OCI-LY3 (cell line): ENCODE measurements around the gene CTU2.
A peak's percentile ranks its signal among the peaks of the same experiment; 100 is the strongest.

Experiments used
- H2AFZ ChIP-seq: fragments of 200-600, 300-600 bp; shearing (Covaris generic); 2 replicates; pipeline ENCODE4 v1.6.0; 2014; ENCODE audit warnings: antibody characterized with exemption, low read depth, low read length
- H3K27ac ChIP-seq: fragments of 200-600, 300-600 bp; sonication (generic); 2 replicates; pipeline ENCODE4 v1.5.1; 2014; ENCODE audit warnings: mild to moderate bottlenecking, low read length, moderate library complexity, mixed read lengths
- H3K27me3 ChIP-seq: fragments of 200-600, 300-600 bp; sonication (generic); 2 replicates; pipeline ENCODE4 v1.6.1; 2014; ENCODE audit warnings: low read depth, low read length, mixed read lengths
- H3K36me3 ChIP-seq: fragments of 200-600, 300-600 bp; sonication (generic); replicated peaks from 2 replicates; pipeline ENCODE3; 2014; ENCODE audit warnings: low read depth, low read length, mixed read lengths
- H3K4me1 ChIP-seq: fragments of 300-600, 200-600 bp; sonication (generic); 2 replicates; pipeline ENCODE4 v1.6.1; 2014; ENCODE audit warnings: low read length, mixed read lengths
- H3K4me2 ChIP-seq: fragments of 200-600, 300-600 bp; sonication (generic); 2 replicates; pipeline ENCODE4 v1.6.1; 2014; ENCODE audit warnings: low read length, mixed read lengths
- H3K4me3 ChIP-seq: fragments of 300-600, 200-600 bp; sonication (generic); 2 replicates; pipeline ENCODE4 v1.5.1; 2014; ENCODE audit warnings: antibody characterized with exemption, mild to moderate bottlenecking, low read length, moderate library complexity
- H3K79me2 ChIP-seq: fragments of 300-600, 200-600 bp; shearing (Covaris generic); 2 replicates; pipeline ENCODE4 v1.6.1; 2014; ENCODE audit warnings: mild to moderate bottlenecking, low read length, mixed read lengths
- H3K9ac ChIP-seq: fragments of 300-600, 200-600 bp; shearing (Covaris generic); 2 replicates; pipeline ENCODE4 v1.6.0; 2014; ENCODE audit warnings: mild to moderate bottlenecking, low read length, moderate library complexity
- H3K9me3 ChIP-seq: fragments of 200-600, 300-600 bp; shearing (Covaris generic); 2 replicates; pipeline ENCODE4 v1.6.1; 2014; ENCODE audit warnings: low read length, mixed read lengths; ENCODE audit not compliant: insufficient read depth
- H4K20me1 ChIP-seq: fragments of 200-600, 300-600 bp; sonication (generic); 2 replicates; pipeline ENCODE4 v1.6.1; 2016; ENCODE audit warnings: low read length, mixed read lengths; ENCODE audit not compliant: insufficient read depth
- CTCF ChIP-seq: fragments of 200-600, 300-600 bp; sonication (generic); IDR thresholded peaks from 2 replicates; pipeline ENCODE4 v1.5.1; 2014; ENCODE audit warnings: antibody characterized with exemption, low read length, low read depth
- EZH2phosphoT487 ChIP-seq: fragments of 200-600 bp; shearing (Covaris generic); IDR thresholded peaks from 2 replicates; pipeline ENCODE4 v1.6.1; 2018; ENCODE audit warnings: antibody characterized with exemption, mixed run types, low read depth

CTU2 gene

GRCh38 chr16:88702371-88703210 is 3.7 kb upstream of the CTU2 start:
- no peaks in the 10 kb centered on the region for H3K27me3 ChIP-seq
- no peaks in the 10 kb centered on the region for H4K20me1 ChIP-seq
- no peaks in the 10 kb centered on the region for H3K9me3 ChIP-seq
- H3K4me2 ChIP-seq: 0 out of 2 replicates have a peak overlapping the region, but pooled peaks have one; percentile 88
- H2AFZ ChIP-seq: no peak overlapping the region
- H3K4me1 ChIP-seq: peaks cover 29% of the 10 kb centered on the region
- H3K79me2 ChIP-seq: peaks cover 49% of the 10 kb centered on the region
- peaks cover 12% of the 10 kb centered on the region for H3K36me3 ChIP-seq
- no peak overlapping the region for H3K9ac ChIP-seq
- H3K27ac ChIP-seq: no peak overlapping the region
- TF ChIP-seq CTCF (no peak), EZH2phosphoT487 (no peak)
- no peak overlapping the region for H3K4me3 ChIP-seq

- Histone ChIP-seq H3K27me3 (no peaks in the 10 kb centered on the region), H3K9ac (no peak overlapping the region), H2AFZ (no peak overlapping the region), H3K4me3 (no peak overlapping the region), H3K4me2 (no peak overlapping the region), H3K79me2 (peaks cover 60% of the 10 kb centered on the region), H3K36me3 (peaks cover 8% of the 10 kb centered on the region), H3K27ac (no peak overlapping the region), H3K9me3 (no peaks in the 10 kb centered on the region), H3K4me1 (peaks cover 30% of the 10 kb centered on the region), H4K20me1 (no peaks in the 10 kb centered on the region)
- TF ChIP-seq CTCF (no peak), EZH2phosphoT487 (no peak)
These were observed 2.6 kb upstream of the CTU2 start for GRCh38 chr16:88703486-88704309.

GRCh38 chr16:88705076-88705684 is 1.1 kb upstream of the CTU2 start:
- no peak overlapping the region for H2AFZ ChIP-seq
- no peaks in the 10 kb centered on the region for H4K20me1 ChIP-seq
- H3K36me3 ChIP-seq: peaks cover 3% of the 10 kb centered on the region
- H3K4me2 ChIP-seq: peak overlapping the region; percentile 100
- H3K9ac ChIP-seq: peak overlapping the region; percentile 86
- peaks cover 29% of the 10 kb centered on the region for H3K4me1 ChIP-seq
- peaks cover 75% of the 10 kb centered on the region for H3K79me2 ChIP-seq
- no peak overlapping the region for H3K27ac ChIP-seq
- H3K9me3 ChIP-seq: no peaks in the 10 kb centered on the region
- peak overlapping the region; percentile 93 for H3K4me3 ChIP-seq
- no peaks in the 10 kb centered on the region for H3K27me3 ChIP-seq
- TF ChIP-seq EZH2phosphoT487 (no peak), CTCF (no peak)

GRCh38 chr16:88705801-88706228 is 488 bp upstream of the CTU2 start:
- Histone ChIP-seq H3K36me3 (peaks cover 3% of the 10 kb centered on the region), H3K27ac (no peak overlapping the region), H3K79me2 (peaks cover 79% of the 10 kb centered on the region), H3K27me3 (no peaks in the 10 kb centered on the region), H3K4me2 (peak overlapping the region; percentile 100), H2AFZ (no peak overlapping the region), H3K9ac (peak overlapping the region; percentile 86), H3K9me3 (no peaks in the 10 kb centered on the region), H4K20me1 (no peaks in the 10 kb centered on the region), H3K4me3 (peak overlapping the region; percentile 93), H3K4me1 (peaks cover 23% of the 10 kb centered on the region)
- TF ChIP-seq CTCF: no peak
